ENCODE results near the gene CILP. TPM values are rescaled to one million over a fixed set of nuclear protein-coding genes. Genes with fewer than 3 reads are reported as not detected.

The CILP gene
- total RNA-seq (2022; extraction: Qiagen RNA extraction; ENCODE audit: low read depth), result 0.05 to 0.08 TPM (median 0.08 TPM) in 5 replicates

GRCh38 chr15:65210770-65211481, at the start of gene CILP:
Gene CILP (minus strand): TSS chr15:65211473. CDS start chr15:65209755, 1,718 bp downstream.

GRCh38 chr15:65184868-65185717, 26.2 kb downstream of the CILP start, which contains the start of gene CLPX:
Gene CLPX (minus strand): TSS chr15:65185342. CDS start chr15:65185153, 189 bp downstream.

Other genes with a start within 250 kb of the CILP start
- 114 to 142 TPM (median 130 TPM) in 5 replicates for gene SPG21, start 221.6 kb downstream of the CILP start, total RNA-seq (2022; extraction: Qiagen RNA extraction; ENCODE audit: low read depth)
- gene MTFMT, start 181.8 kb downstream of the CILP start, total RNA-seq (2022; extraction: Qiagen RNA extraction; ENCODE audit: low read depth), result 23.7 to 29.0 TPM (median 25.8 TPM) in 5 replicates
- 10.5 to 15.5 TPM (median 12.1 TPM) in 5 replicates for gene SLC51B, start 166.1 kb downstream of the CILP start, total RNA-seq (2022; extraction: Qiagen RNA extraction; ENCODE audit: low read depth)
- 0.06 to 0.28 TPM (median 0.19 TPM) in 5 replicates for gene RASL12, start 143.5 kb downstream of the CILP start, total RNA-seq (2022; extraction: Qiagen RNA extraction; ENCODE audit: low read depth)
- gene KBTBD13, start 134.7 kb downstream of the CILP start, total RNA-seq (2022; extraction: Qiagen RNA extraction; ENCODE audit: low read depth), result 0.02 TPM in 1 of 5 replicates, not detected in the others
- gene UBAP1L, start 96.3 kb downstream of the CILP start, total RNA-seq (2022; extraction: Qiagen RNA extraction; ENCODE audit: low read depth), result 0.52 to 1.4 TPM (median 0.91 TPM) in 5 replicates
- 24.0 to 33.4 TPM (median 28.2 TPM) in 5 replicates for gene PDCD7, start 77.7 kb downstream of the CILP start, total RNA-seq (2022; extraction: Qiagen RNA extraction; ENCODE audit: low read depth)
- 41.2 to 58.4 TPM (median 51.2 TPM) in 5 replicates for gene CLPX, start 26.1 kb downstream of the CILP start, total RNA-seq (2022; extraction: Qiagen RNA extraction; ENCODE audit: low read depth)
- gene PARP16, start 75.4 kb upstream of the CILP start, total RNA-seq (2022; extraction: Qiagen RNA extraction; ENCODE audit: low read depth), result 9.9 to 12.1 TPM (median 10.9 TPM) in 5 replicates
- not detected in 5 replicates for gene RNU5A-1, start 84.6 kb upstream of the CILP start, total RNA-seq (2022; extraction: Qiagen RNA extraction; ENCODE audit: low read depth)
- gene RNU5B-1, start 93.2 kb upstream of the CILP start, total RNA-seq (2022; extraction: Qiagen RNA extraction; ENCODE audit: low read depth), result not detected in 5 replicates
- 0.05 to 0.21 TPM (median 0.12 TPM) in 4 of 5 replicates, not detected in the other for gene IGDCC3, start 166.5 kb upstream of the CILP start, total RNA-seq (2022; extraction: Qiagen RNA extraction; ENCODE audit: low read depth)
- gene IGDCC4, start 211.5 kb upstream of the CILP start, total RNA-seq (2022; extraction: Qiagen RNA extraction; ENCODE audit: low read depth), result 2.3 to 3.8 TPM (median 3.3 TPM) in 5 replicates